Tibial nerve (tissue), 4 donors: ENCODE results near the gene DMGDH.

ENCODE experiments used
- EP300 ChIP-seq, 2 donors: sonication (generic); formaldehyde crosslinking; IDR thresholded peaks; one replicate each; pipeline ENCODE4 v1.6.1; 2017; ENCODE audit warnings: antibody characterized with exemption in 2 of 2, mild to moderate bottlenecking in 1 of 2
- POLR2A ChIP-seq, 2 donors: fragments of 450-650 bp; IDR thresholded peaks; one replicate each; pipeline ENCODE4 v1.6.1; 2017; ENCODE audit warnings: antibody characterized with exemption in 2 of 2, mild to moderate bottlenecking in 2 of 2, moderate library complexity in 2 of 2
- TF ChIP-seq, protein P1 (sequence below), 5 experiments: fragments of 200-600 bp in 3 of 5; fragments of 450-650 bp in 2 of 5; sonication (generic) in 3 of 5; IDR thresholded peaks; one replicate each; pipeline ENCODE4 v1.5.1; 2016 to 2019; ENCODE audit warnings: antibody characterized with exemption in 5 of 5, mild to moderate bottlenecking in 3 of 5, moderate library complexity in 2 of 5

DNA sequence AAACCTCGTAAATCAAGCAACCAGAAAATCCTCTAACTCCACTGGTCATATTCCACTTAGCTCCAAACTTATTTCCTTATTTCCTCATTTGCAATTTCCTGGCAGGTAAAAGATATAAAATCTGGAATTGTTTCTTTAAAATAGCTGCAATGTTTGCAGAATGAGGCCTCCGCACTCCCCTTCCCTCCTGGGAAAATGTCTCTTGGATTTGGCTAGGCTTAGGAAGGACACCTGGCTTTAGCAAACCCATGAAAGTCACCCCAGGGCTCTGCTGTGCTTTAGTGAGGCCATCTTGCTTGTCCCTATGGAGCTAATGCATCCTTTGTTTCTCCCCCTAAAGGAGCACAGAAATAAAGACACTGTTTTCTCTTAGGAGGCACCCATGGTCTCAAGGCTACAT, 94.9 kb downstream of the DMGDH start:
- TF ChIP-seq, protein P1, sequence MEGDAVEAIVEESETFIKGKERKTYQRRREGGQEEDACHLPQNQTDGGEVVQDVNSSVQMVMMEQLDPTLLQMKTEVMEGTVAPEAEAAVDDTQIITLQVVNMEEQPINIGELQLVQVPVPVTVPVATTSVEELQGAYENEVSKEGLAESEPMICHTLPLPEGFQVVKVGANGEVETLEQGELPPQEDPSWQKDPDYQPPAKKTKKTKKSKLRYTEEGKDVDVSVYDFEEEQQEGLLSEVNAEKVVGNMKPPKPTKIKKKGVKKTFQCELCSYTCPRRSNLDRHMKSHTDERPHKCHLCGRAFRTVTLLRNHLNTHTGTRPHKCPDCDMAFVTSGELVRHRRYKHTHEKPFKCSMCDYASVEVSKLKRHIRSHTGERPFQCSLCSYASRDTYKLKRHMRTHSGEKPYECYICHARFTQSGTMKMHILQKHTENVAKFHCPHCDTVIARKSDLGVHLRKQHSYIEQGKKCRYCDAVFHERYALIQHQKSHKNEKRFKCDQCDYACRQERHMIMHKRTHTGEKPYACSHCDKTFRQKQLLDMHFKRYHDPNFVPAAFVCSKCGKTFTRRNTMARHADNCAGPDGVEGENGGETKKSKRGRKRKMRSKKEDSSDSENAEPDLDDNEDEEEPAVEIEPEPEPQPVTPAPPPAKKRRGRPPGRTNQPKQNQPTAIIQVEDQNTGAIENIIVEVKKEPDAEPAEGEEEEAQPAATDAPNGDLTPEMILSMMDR (IDR thresholded peaks at IDR 0.05): no peak
- TF ChIP-seq EP300 (IDR thresholded peaks at IDR 0.05): no peak
- TF ChIP-seq POLR2A (IDR thresholded peaks at IDR 0.05): no peak
